HepG2 (cell line): ENCODE data around the gene HAO2.

Experiments used
- HDAC2 ChIP-seq: sonication (generic); formaldehyde crosslinking; IDR thresholded peaks from 2 replicates; pipeline ENCODE4 v1.4.0; 2020; ENCODE audit warnings: missing genetic modification reagents
- IKZF1 ChIP-seq: fragments of 450-650 bp; IDR thresholded peaks from 2 replicates; pipeline ENCODE4 v1.7.1; 2016
- NFE2 ChIP-seq: sonication (generic); formaldehyde crosslinking; IDR thresholded peaks from 2 replicates; pipeline ENCODE4 v1.4.0; 2020; ENCODE audit warnings: missing genetic modification reagents
- POLR2G ChIP-seq: fragments of 200-400 bp; formaldehyde crosslinking; IDR thresholded peaks from 2 replicates; pipeline ENCODE4 v1.6.1; 2018; ENCODE audit warnings: mild to moderate bottlenecking, low read depth, low read length, moderate library complexity
- ZNF263 ChIP-seq: sonication (generic); formaldehyde crosslinking; IDR thresholded peaks from 2 replicates; pipeline ENCODE4 v1.4.0; 2020; ENCODE audit warnings: missing genetic modification reagents
- ZNF703 ChIP-seq: sonication (generic); formaldehyde crosslinking; IDR thresholded peaks from 2 replicates; pipeline ENCODE4 v1.5.1; 2020; ENCODE audit warnings: missing genetic modification reagents, mild to moderate bottlenecking, moderate library complexity, borderline replicate concordance
- TF ChIP-seq, protein P1 (sequence below): sonication (generic); formaldehyde crosslinking; IDR thresholded peaks from 2 replicates; pipeline ENCODE4 v1.8.1; 2023; ENCODE audit warnings: mild to moderate bottlenecking, missing genetic modification reagents, borderline replicate concordance

DNA sequence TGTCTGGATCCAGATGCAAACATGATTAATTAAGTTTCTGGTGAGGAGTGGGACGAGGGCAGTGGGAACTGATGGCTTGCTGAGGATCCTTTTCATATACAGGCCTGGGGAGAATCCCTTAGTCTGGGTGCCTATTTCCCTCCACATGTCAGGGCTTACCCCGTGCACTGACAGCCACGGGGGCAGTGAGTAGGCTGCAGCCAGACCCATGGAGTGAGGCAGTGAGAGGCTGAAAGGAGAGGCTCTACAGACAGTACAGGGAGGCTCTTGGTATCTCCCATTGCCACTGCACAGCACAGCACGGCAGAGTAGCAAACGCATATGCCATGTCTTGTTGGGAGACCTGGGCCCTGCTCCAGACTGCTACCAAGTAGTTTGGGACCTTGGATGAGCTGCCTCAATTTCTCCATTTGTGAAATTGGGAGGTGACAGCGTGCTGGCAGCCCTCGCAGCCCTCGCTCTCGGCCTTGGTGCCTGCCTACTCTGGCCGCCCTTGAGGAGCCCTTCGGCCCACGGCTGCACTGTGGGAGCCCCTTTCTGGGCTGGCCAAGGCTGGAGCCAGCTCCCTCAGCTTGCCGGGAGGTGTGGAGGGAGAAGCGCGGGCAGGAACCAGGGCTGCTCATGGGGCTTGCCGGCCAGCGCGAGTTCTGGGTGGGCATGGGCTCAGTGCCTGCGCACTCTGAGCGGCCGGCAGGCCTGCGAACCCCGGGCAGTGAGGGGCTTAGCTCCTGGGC, 35.3 kb upstream of the HAO2 start:
- TF ChIP-seq ZNF703 (CRISPR knock-in tag) (no peak), ZNF263 (CRISPR knock-in tag) (no peak), NFE2 (no peak), HDAC2 (CRISPR knock-in tag) (no peak), POLR2G (no peak), IKZF1 (no peak)
- TF ChIP-seq, protein P1, sequence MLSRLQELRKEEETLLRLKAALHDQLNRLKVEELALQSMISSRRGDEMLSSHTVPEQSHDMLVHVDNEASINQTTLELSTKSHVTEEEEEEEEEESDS (CRISPR knock-in tag) = no peak
